GM21576 (cell line): Measurements from ENCODE around the gene CACUL1.
"Not testable (repeated sequence)": the region's sequence is repeated elsewhere in the genome, so short reads cannot be mapped to it uniquely, and the experiment has no call there.

Source experiments
- ATAC-seq: cut with Tn5 transposase; IDR thresholded peaks from one replicate; pipeline ENCODE4 v1.9.1; 2021; ENCODE audit warnings: mild to moderate bottlenecking, moderate library complexity; ENCODE audit not compliant: unreplicated experiment

The CACUL1 gene

GRCh38 chr10:118658168-118658567 is 96.6 kb downstream of the CACUL1 start:
- not testable (repeated sequence) for ATAC-seq

- ATAC-seq: not testable (repeated sequence)
Measured at GRCh38 chr10:118645294-118645693, 109.5 kb downstream of the CACUL1 start.

- ATAC-seq: no peak
Measured at GRCh38 chr10:118642228-118642627, 112.5 kb downstream of the CACUL1 start.

- ATAC-seq: no peak
Measured at GRCh38 chr10:118638680-118639079, 116.1 kb downstream of the CACUL1 start.

- no peak for ATAC-seq
Measured at GRCh38 chr10:118635674-118636402, 118.9 kb downstream of the CACUL1 start.

- ATAC-seq: no peak
Measured at GRCh38 chr10:118633786-118634185, 121.0 kb downstream of the CACUL1 start.

GRCh38 chr10:118629211-118629610 is 125.6 kb downstream of the CACUL1 start:
- no peak for ATAC-seq

GRCh38 chr10:118628397-118628796 is 126.4 kb downstream of the CACUL1 start:
- ATAC-seq: no peak

GRCh38 chr10:118626953-118627352 is 127.8 kb downstream of the CACUL1 start:
- ATAC-seq: no peak
